SK-N-SH (cell line): ENCODE data around the gene ADD2. TPM values are rescaled to one million over a fixed set of nuclear protein-coding genes. Genes with fewer than 3 reads are reported as not detected.

Experiments
- CTCF ChIA-PET: fragments of 300-600, 350-600 bp; formaldehyde crosslinking; extraction: SDS; loops from one replicate; lab custom pipeline; 2021; lab: Yijun Ruan, JAX
- POLR2A ChIA-PET: fragments of 350-600 bp; sonication (Branson Sonifier 250); formaldehyde crosslinking; extraction: SDS; loops from one replicate; lab custom pipeline; 2020; ENCODE audit warnings: antibody characterized with exemption, inconsistent platforms; lab: Yijun Ruan, JAX
- DNase-seq: peaks from one replicate; pipeline ENCODE4 v3.0.0; 2012
- H2AFZ ChIP-seq: fragments of 200-600 bp; sonication (generic); 2 replicates; pipeline ENCODE4 v1.8.1; 2016; ENCODE audit warnings: antibody characterized with exemption, mild to moderate bottlenecking, low read depth
- H3F3A ChIP-seq: fragments of 200-600 bp; sonication (generic); replicated peaks from 2 replicates; pipeline ENCODE3; 2016; ENCODE audit warnings: antibody characterized with exemption, mild to moderate bottlenecking; ENCODE audit not compliant: insufficient read depth
- H3K27ac ChIP-seq, 2 experiments: fragments of 200-500 bp in 1 of 2; fragments of 200-600 bp in 1 of 2; sonication (Bioruptor generic) in 1 of 2; sonication (generic), shearing (Covaris generic) in 1 of 2; 2 replicates each; pipeline versions ENCODE4 v1.5.1 to v1.6.1; 2014 to 2016; ENCODE audit warnings: low read depth in 2 of 2, inconsistent platforms in 1 of 2, low read length in 1 of 2, mild to moderate bottlenecking in 1 of 2, mixed read lengths in 1 of 2
- H3K27me3 ChIP-seq: fragments of 200-600 bp; sonication (generic), shearing (Covaris generic); 2 replicates; pipeline ENCODE4 v1.6.1; 2016; ENCODE audit warnings: mixed run types; ENCODE audit not compliant: insufficient read depth
- H3K36me3 ChIP-seq, 2 experiments: fragments of 200-500 bp in 1 of 2; fragments of 200-600 bp in 1 of 2; sonication (Bioruptor generic) in 1 of 2; sonication (generic) in 1 of 2; replicated peaks in 1 of 2; 2 replicates each; pipeline versions ENCODE3 to v1.5.1; 2014 to 2016; ENCODE audit warnings: low read length in 1 of 2, mild to moderate bottlenecking in 1 of 2; ENCODE audit not compliant: insufficient read depth in 2 of 2, control insufficient read depth in 1 of 2
- H3K4me1 ChIP-seq, 2 experiments: fragments of 200-500 bp in 1 of 2; fragments of 200-600 bp in 1 of 2; sonication (Bioruptor generic) in 1 of 2; sonication (generic), shearing (Covaris generic) in 1 of 2; 2 replicates each; pipeline versions ENCODE4 v1.5.1 to v1.6.1; 2014 to 2016; ENCODE audit warnings: low read depth in 1 of 2, low read length in 1 of 2, mixed run types in 1 of 2; ENCODE audit not compliant: insufficient read depth in 2 of 2, control insufficient read depth in 1 of 2
- H3K4me2 ChIP-seq: fragments of 200-600 bp; sonication (generic), shearing (Covaris generic); 2 replicates; pipeline ENCODE4 v1.6.1; 2017; ENCODE audit warnings: mixed run types
- H3K4me3 ChIP-seq, 2 experiments: fragments of 200-500 bp in 1 of 2; fragments of 200-600 bp in 1 of 2; sonication (Bioruptor generic) in 1 of 2; sonication (generic), shearing (Covaris generic) in 1 of 2; 2 replicates each; pipeline versions ENCODE4 v1.5.1 to v1.8.1; 2014 to 2016; ENCODE audit warnings: low read depth in 2 of 2, inconsistent platforms in 1 of 2, low read length in 1 of 2, mild to moderate bottlenecking in 1 of 2, mixed read lengths in 1 of 2, moderate library complexity in 1 of 2
- H3K79me2 ChIP-seq: fragments of 200-600 bp; sonication (generic); 2 replicates; pipeline ENCODE4 v1.8.1; 2017; ENCODE audit warnings: mild to moderate bottlenecking; ENCODE audit not compliant: insufficient read depth
- H3K9ac ChIP-seq: fragments of 200-600 bp; sonication (generic); 2 replicates; pipeline ENCODE4 v1.6.1; 2017; ENCODE audit warnings: mixed run types
- H3K9me2 ChIP-seq: fragments of 200-600 bp; sonication (generic); 2 replicates; pipeline ENCODE4 v1.6.1; 2017; ENCODE audit warnings: mixed run types
- H3K9me3 ChIP-seq: fragments of 200-600 bp; sonication (generic); 2 replicates; pipeline ENCODE4 v1.6.1; 2017; ENCODE audit warnings: mixed run types, mild to moderate bottlenecking, moderate library complexity
- H4K20me1 ChIP-seq: fragments of 200-600 bp; sonication (generic); 2 replicates; pipeline ENCODE4 v1.6.1; 2017; ENCODE audit warnings: mild to moderate bottlenecking, mixed run types; ENCODE audit not compliant: insufficient read depth
- EZH2phosphoT487 ChIP-seq: fragments of 200-600 bp; sonication (generic); IDR thresholded peaks from 2 replicates; pipeline ENCODE4 v1.6.1; 2017; ENCODE audit warnings: low read depth, mixed run types, mild to moderate bottlenecking, antibody characterized with exemption, moderate library complexity, borderline replicate concordance
- GABPA ChIP-seq: IDR thresholded peaks from 2 replicates; pipeline ENCODE4 v1.4.0; 2012; ENCODE audit warnings: low read depth, mild to moderate bottlenecking
- JUND ChIP-seq: IDR thresholded peaks from 2 replicates; pipeline ENCODE4 v1.4.0; 2012
- MEF2A ChIP-seq: IDR thresholded peaks from 2 replicates; pipeline ENCODE4 v1.4.0; 2012; ENCODE audit warnings: low read depth, borderline replicate concordance
- NFIC ChIP-seq: IDR thresholded peaks from 2 replicates; pipeline ENCODE4 v1.4.0; 2012; ENCODE audit warnings: borderline replicate concordance
- NRF1 ChIP-seq: IDR thresholded peaks from 2 replicates; pipeline ENCODE4 v1.6.1; 2012; ENCODE audit warnings: low read depth, mild to moderate bottlenecking, low read length
- POLR2AphosphoS5 ChIP-seq: IDR thresholded peaks from 2 replicates; pipeline ENCODE4 v1.6.1; 2012; ENCODE audit warnings: low read depth, low read length
- RAD21 ChIP-seq: IDR thresholded peaks from 2 replicates; pipeline ENCODE4 v1.6.1; 2012; ENCODE audit warnings: mild to moderate bottlenecking, low read length
- RCOR1 ChIP-seq: fragments of 150-350 bp; IDR thresholded peaks from 2 replicates; pipeline ENCODE4 v1.6.1; 2017; ENCODE audit warnings: antibody characterized with exemption, low read length
- RFX5 ChIP-seq: IDR thresholded peaks from 2 replicates; pipeline ENCODE4 v1.6.1; 2012; ENCODE audit warnings: mild to moderate bottlenecking, improper control_type of control experiment, low read length
- RXRA ChIP-seq: IDR thresholded peaks from 2 replicates; pipeline ENCODE4 v1.4.0; 2012; ENCODE audit warnings: low read depth, mild to moderate bottlenecking, borderline replicate concordance
- SIN3A ChIP-seq: IDR thresholded peaks from 2 replicates; pipeline ENCODE4 v1.6.1; 2012; ENCODE audit warnings: low read depth, mild to moderate bottlenecking, low read length, moderate library complexity, borderline replicate concordance
- SMC3 ChIP-seq: IDR thresholded peaks from 2 replicates; pipeline ENCODE4 v1.6.1; 2012; ENCODE audit warnings: low read depth, low read length, improper control_type of control experiment
- TEAD4 ChIP-seq: IDR thresholded peaks from 2 replicates; pipeline ENCODE4 v1.4.0; 2012; ENCODE audit warnings: mild to moderate bottlenecking, borderline replicate concordance; ENCODE audit not compliant: insufficient read depth
- WGBS: methylation state at CpG from one replicate; pipeline ENCODE4 v1.1.6; 2017; ENCODE audit warnings: low lambda C conversion rate; 5-methylcytosine and 5-hydroxymethylcytosine counted together
- polyA plus RNA-seq, 3 experiments: library from polyadenylated mRNA; depleted of rRNA; stranded (reverse); fragments of >200 nt; gene quantifications; 2 replicates each; pipeline ENCODE4 v1.2.3, GENCODE V29; 2012
- TF ChIP-seq, protein P1 (sequence below): fragments of 150-350 bp; IDR thresholded peaks from 2 replicates; pipeline ENCODE4 v1.6.1; 2017; ENCODE audit warnings: antibody characterized with exemption, low read length, low read depth, borderline replicate concordance
- TF ChIP-seq, protein P2 (sequence below): IDR thresholded peaks from 2 replicates; pipeline ENCODE4 v1.4.0; 2012; ENCODE audit warnings: low read depth, borderline replicate concordance
- TF ChIP-seq, protein P3 (sequence below): IDR thresholded peaks from 2 replicates; pipeline ENCODE4 v1.4.0; 2012; ENCODE audit warnings: low read depth, borderline replicate concordance
- TF ChIP-seq, protein P4 (sequence below): fragments of 150-350 bp; IDR thresholded peaks from 2 replicates; pipeline ENCODE4 v1.6.1; 2016; ENCODE audit warnings: mild to moderate bottlenecking, low read depth, low read length

The ADD2 gene
- polyA plus RNA-seq, 1 of the 3 experiments (the other 2 are of a cell fraction): 0.30 TPM

DNA sequence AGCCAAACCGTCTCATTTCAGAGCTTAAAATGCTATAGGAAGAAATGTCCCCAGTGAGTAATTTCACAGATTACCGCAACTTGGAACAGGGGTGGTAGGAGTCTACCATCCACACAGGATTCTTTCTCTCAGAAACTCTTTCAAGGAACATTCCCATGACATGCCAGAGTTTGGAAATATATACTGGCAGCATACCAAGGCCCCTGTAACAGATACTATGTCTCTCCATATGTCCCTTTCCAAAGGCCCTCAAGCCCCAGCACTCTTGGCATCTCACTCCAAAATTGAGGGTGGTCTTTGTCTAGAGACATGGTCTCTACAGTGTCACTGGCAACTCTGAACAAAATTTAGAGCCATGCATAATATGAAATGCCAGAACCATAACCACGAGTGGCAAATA is 11.5 kb upstream of the ADD2 start (continued):
- TF ChIP-seq GABPA (no peak), SMC3 (no peak)
- TF ChIP-seq, all 33 proteins: peak for 0

DNA sequence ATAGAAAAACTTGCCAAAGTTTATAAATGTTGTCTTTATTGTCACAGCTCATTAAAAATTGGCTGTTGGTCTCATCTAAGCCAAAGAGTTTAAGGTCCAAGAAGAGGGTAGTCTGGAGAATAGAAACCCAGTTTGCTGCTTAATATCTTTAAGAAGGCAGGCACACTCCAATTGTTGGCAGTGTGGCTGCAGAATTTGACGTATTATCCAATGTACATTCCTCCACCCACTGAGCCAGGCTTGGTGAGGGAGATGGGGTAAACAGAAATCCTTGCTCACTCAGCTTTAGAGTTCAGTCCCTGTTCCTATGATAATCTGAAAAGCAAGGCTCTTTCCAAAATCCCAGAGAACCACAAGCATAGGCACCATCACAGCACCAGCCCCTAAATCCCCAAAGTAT is 10.7 kb upstream of the ADD2 start:
- H3K9me3 ChIP-seq: no peaks in the 10 kb centered on the region
- POLR2A ChIA-PET: no interaction called here
- no peak overlapping the region for H3K27ac ChIP-seq
- H3K79me2 ChIP-seq: no peaks in the 10 kb centered on the region
- peaks cover 4% of the 10 kb centered on the region for H3K27me3 ChIP-seq
- TF ChIP-seq NFIC: no peak
- TF ChIP-seq, protein P1, sequence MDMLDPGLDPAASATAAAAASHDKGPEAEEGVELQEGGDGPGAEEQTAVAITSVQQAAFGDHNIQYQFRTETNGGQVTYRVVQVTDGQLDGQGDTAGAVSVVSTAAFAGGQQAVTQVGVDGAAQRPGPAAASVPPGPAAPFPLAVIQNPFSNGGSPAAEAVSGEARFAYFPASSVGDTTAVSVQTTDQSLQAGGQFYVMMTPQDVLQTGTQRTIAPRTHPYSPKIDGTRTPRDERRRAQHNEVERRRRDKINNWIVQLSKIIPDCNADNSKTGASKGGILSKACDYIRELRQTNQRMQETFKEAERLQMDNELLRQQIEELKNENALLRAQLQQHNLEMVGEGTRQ: no peak
- no peak for TF ChIP-seq RAD21
- TF ChIP-seq RCOR1: no peak
- TF ChIP-seq JUND: no peak
- TF ChIP-seq SMC3: no peak
- TF ChIP-seq, protein P2, sequence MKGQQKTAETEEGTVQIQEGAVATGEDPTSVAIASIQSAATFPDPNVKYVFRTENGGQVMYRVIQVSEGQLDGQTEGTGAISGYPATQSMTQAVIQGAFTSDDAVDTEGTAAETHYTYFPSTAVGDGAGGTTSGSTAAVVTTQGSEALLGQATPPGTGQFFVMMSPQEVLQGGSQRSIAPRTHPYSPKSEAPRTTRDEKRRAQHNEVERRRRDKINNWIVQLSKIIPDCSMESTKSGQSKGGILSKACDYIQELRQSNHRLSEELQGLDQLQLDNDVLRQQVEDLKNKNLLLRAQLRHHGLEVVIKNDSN: no peak
- TF ChIP-seq TEAD4: no peak
- TF ChIP-seq POLR2AphosphoS5: no peak
- TF ChIP-seq, protein P3, sequence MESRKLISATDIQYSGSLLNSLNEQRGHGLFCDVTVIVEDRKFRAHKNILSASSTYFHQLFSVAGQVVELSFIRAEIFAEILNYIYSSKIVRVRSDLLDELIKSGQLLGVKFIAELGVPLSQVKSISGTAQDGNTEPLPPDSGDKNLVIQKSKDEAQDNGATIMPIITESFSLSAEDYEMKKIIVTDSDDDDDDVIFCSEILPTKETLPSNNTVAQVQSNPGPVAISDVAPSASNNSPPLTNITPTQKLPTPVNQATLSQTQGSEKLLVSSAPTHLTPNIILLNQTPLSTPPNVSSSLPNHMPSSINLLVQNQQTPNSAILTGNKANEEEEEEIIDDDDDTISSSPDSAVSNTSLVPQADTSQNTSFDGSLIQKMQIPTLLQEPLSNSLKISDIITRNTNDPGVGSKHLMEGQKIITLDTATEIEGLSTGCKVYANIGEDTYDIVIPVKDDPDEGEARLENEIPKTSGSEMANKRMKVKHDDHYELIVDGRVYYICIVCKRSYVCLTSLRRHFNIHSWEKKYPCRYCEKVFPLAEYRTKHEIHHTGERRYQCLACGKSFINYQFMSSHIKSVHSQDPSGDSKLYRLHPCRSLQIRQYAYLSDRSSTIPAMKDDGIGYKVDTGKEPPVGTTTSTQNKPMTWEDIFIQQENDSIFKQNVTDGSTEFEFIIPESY: no peak
- no peak for TF ChIP-seq SIN3A
- CTCF ChIA-PET: interaction anchor here (0.8 to 4.0 kb wide), 3 partner anchors 10 to 19 kb away, joined by 3 to 31 read pairs (median 21); partner anchors contain the start of genes ADD2 and FIGLA
- no peaks in the 10 kb centered on the region for H3K36me3 ChIP-seq
- no peaks in the 10 kb centered on the region for H3F3A ChIP-seq
- no peaks in the 10 kb centered on the region for H3K9me2 ChIP-seq
- no peak overlapping the region for H3K4me3 ChIP-seq
- no peaks in the 10 kb centered on the region for H3K4me1 ChIP-seq
- H3K9ac ChIP-seq: no peak overlapping the region
- no peak overlapping the region for H2AFZ ChIP-seq
- 69% methylated on average over 1 of the region's 1 CpG for WGBS
- no peak for DNase-seq
- no peaks in the 10 kb centered on the region for H4K20me1 ChIP-seq
- no peak overlapping the region for H3K4me2 ChIP-seq

DNA sequence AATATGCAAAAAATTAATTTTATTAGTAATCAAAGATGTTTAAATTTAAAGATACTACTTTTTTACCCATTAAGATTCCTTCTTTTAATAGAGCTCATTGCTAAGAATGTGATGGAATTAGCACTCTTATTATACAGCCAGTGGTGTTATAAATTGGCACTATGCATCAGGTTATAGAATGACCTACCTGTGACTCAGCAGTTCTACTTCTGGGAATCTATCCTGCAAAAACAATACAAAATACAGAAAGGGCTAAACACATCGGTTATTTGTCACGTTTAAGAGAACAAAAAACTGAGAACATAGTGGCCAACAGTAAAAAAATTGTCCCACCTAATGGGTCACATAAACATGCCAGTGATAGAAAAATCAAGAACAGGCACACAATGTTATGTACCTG is 9.4 kb upstream of the ADD2 start:
- ChIA-PET POLR2A (no interaction called here), CTCF (interaction anchor here (3.0 to 4.0 kb wide), 2 partner anchors 8 to 9 kb away, joined by 13 to 21 read pairs; partner anchors contain the start of gene ADD2)
- 43% methylated on average over 2 of the region's 2 CpGs for WGBS
- no peak for TF ChIP-seq RXRA
- no peak for TF ChIP-seq RCOR1
- TF ChIP-seq SIN3A: no peak
- no peak for TF ChIP-seq RAD21
- no peak for TF ChIP-seq EZH2phosphoT487
- TF ChIP-seq MEF2A: no peak
- TF ChIP-seq, protein P4, sequence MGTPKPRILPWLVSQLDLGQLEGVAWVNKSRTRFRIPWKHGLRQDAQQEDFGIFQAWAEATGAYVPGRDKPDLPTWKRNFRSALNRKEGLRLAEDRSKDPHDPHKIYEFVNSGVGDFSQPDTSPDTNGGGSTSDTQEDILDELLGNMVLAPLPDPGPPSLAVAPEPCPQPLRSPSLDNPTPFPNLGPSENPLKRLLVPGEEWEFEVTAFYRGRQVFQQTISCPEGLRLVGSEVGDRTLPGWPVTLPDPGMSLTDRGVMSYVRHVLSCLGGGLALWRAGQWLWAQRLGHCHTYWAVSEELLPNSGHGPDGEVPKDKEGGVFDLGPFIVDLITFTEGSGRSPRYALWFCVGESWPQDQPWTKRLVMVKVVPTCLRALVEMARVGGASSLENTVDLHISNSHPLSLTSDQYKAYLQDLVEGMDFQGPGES: no peak
- TF ChIP-seq, protein P3: no peak
- TF ChIP-seq SMC3: no peak
- TF ChIP-seq TEAD4: no peak
- no peak for TF ChIP-seq NRF1
- no peak for TF ChIP-seq RFX5
- no peak for TF ChIP-seq NFIC

More for the DNA sequence above, 9.4 kb upstream of the ADD2 start:
- Histone ChIP-seq H2AFZ (no peak overlapping the region), H3K9me2 (no peaks in the 10 kb centered on the region), H3K4me1 (no peaks in the 10 kb centered on the region), H4K20me1 (no peaks in the 10 kb centered on the region), H3K27ac (no peak overlapping the region), H3K4me3 (no peak overlapping the region), H3K36me3 (no peaks in the 10 kb centered on the region), H3K9ac (no peak overlapping the region), H3F3A (no peaks in the 10 kb centered on the region), H3K9me3 (no peaks in the 10 kb centered on the region), H3K79me2 (no peaks in the 10 kb centered on the region), H3K27me3 (peaks cover 4% of the 10 kb centered on the region), H3K4me2 (no peak overlapping the region)
- no peak for DNase-seq
